NB4 (cell line): ENCODE data around the gene YTHDC1.

Source experiments
- MAX ChIP-seq: IDR thresholded peaks from 2 replicates; pipeline ENCODE4 v1.6.1; 2011; ENCODE audit warnings: low read depth, low read length
- MYC ChIP-seq: IDR thresholded peaks from 2 replicates; pipeline ENCODE4 v1.6.1; 2011; ENCODE audit warnings: low read depth, low read length
- POLR2A ChIP-seq: IDR thresholded peaks from 2 replicates; pipeline ENCODE4 v1.6.1; 2011; ENCODE audit warnings: mild to moderate bottlenecking; ENCODE audit not compliant: insufficient read length; ENCODE audit errors: extremely low read depth
- TF ChIP-seq, protein P1 (sequence below): IDR thresholded peaks from one replicate; pipeline ENCODE4 v1.5.1; 2012; ENCODE audit warnings: low read depth, low read length

DNA sequence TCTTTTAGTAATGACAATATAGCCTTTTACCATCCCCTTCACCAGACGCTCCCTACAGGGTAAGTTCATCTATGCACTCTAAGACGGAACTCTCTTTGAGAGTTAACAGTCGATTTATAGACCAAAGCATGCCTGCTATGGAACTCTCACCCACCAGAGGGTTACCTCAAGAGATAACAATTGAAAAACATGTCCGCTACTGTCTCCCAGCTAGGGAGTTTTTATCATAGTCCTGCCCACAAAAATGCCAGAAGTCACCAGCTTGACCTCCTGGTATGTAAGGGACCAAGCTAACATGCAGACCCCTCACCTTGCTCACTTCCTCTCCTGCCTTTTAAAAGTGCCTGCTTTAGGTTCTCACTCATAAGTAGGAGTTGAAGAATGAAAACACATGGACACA lies 16.7 kb upstream of the YTHDC1 start:
- TF ChIP-seq, protein P1, sequence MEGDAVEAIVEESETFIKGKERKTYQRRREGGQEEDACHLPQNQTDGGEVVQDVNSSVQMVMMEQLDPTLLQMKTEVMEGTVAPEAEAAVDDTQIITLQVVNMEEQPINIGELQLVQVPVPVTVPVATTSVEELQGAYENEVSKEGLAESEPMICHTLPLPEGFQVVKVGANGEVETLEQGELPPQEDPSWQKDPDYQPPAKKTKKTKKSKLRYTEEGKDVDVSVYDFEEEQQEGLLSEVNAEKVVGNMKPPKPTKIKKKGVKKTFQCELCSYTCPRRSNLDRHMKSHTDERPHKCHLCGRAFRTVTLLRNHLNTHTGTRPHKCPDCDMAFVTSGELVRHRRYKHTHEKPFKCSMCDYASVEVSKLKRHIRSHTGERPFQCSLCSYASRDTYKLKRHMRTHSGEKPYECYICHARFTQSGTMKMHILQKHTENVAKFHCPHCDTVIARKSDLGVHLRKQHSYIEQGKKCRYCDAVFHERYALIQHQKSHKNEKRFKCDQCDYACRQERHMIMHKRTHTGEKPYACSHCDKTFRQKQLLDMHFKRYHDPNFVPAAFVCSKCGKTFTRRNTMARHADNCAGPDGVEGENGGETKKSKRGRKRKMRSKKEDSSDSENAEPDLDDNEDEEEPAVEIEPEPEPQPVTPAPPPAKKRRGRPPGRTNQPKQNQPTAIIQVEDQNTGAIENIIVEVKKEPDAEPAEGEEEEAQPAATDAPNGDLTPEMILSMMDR: no peak
- TF ChIP-seq POLR2A (no peak), MYC (no peak), MAX (no peak)
